ENCODE measurements around the gene PRDM9.
"Not testable (repeated sequence)": the region's sequence is repeated elsewhere in the genome, so short reads cannot be mapped to it uniquely, and the experiment has no call there.

The PRDM9 gene

DNA sequence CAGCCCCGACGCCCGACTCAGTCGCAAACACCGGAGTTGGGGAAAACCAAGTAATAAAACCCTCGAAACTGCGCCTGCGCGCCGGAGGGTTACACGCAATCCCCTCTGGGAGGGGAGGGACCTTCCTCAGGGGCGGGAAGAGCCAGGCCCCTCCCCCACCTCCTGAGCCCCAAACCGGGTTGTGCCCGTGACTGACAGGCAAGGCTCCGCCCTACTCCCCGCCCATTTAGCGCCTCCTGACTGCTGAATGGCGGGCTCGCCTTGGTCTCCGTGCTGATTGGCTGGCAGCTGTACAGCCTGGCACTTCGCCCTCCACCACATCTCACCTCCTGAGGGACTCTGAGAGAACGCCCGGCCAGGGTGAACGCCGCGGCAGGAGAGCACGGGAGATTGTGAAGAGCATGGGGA is at the start of gene PRDM9:
PRDM9 (plus strand) TSS at position 332 of the 408 bp plus-strand sequence. CDS start 1,425 bp downstream, outside the sequence.
- peak; percentile 78 to 91 for DNase-seq

- DNase-seq, result no peak
Observed at GRCh38 chr5:23457780-23458179, 49.6 kb upstream of the PRDM9 start.

DNA sequence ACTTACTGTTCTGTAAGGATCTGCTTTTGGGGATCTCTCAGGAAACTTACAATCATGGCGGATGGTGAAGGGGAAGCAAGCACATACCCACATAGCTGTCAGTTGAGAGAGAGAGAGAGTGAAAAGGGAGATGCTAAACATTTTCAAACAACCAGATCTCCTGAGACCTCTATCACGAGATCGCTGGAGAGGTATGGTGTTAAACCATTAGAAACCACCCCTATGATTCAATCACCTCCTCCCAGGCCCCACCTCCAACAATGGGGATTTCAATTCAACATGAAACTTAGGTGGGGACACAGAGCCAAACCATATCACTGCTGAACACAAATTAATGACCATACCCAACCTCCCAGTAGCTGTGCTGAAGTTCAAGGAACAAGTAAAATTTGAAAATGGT is 48.2 kb upstream of the PRDM9 start:
- DNase-seq, result no peak

GRCh38 chr5:23461576-23461975 is 45.8 kb upstream of the PRDM9 start:
- no peak for DNase-seq

GRCh38 chr5:23466401-23466912 is 41.0 kb upstream of the PRDM9 start:
- no peak for DNase-seq

- DNase-seq, result no peak
Observed at GRCh38 chr5:23468658-23469057, 38.8 kb upstream of the PRDM9 start.

DNA sequence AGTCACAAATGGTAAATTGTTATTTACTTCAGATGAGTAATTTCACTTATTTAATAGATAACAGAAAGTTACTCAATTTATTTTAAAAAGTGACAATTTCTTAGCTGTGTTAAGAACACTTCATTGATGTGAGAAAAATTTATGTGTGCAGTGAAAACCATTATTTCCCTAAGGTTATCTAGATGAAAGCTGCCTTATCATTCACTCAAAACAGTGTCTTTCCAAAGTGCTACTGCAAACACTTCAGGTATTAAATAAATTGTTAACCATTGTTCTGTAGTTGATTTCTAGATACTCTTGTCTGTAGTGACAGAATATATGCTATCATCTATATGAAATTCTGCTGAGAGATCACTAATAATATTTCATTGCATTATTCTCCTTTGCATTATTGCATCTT is 33.5 kb upstream of the PRDM9 start:
- no peak for DNase-seq

- no peak for DNase-seq
Observed at GRCh38 chr5:23474315-23474714, 33.1 kb upstream of the PRDM9 start.

DNA sequence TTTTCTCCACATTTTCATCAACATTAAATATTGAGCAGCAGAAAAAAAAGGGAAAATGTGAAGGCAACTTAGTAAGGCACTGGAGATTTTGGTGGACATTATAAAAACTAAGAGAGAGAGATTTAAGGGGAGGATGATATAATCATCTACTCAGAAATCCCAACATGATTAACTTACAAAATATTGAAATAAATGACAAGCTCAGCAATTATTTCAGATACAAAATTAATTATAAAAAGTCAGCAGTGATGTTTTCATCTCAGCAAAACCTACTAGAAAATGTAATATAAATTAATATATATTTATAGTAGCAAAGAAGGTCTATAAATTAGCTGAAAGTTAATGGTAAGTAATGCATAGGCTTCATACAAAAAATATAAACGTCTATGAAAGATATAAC is 30.8 kb upstream of the PRDM9 start:
- no peak for DNase-seq

DNA sequence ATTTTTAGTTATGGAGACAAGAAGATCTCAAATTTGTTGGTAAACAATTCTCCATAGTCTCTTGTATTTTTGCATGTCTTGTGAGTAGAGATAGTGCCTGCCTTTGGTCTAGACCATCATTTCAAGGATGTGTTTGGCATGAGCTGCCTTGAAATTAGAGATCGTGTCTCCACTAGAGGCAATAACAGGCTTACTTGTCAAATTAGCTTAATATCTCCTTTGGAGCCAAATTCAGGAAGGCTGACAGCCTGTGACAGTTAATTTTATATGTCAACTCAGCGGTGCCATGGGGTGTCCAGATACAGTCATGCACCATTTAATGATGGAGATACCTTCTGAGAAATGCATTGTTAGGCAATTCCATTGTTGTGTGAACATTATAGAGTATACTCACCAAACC is 24.8 kb upstream of the PRDM9 start:
- peak in 1 of 2 experiments; percentile 7 for DNase-seq

- DNase-seq, result no peak
Observed at GRCh38 chr5:23483090-23483489, 24.3 kb upstream of the PRDM9 start.

GRCh38 chr5:23484096-23484495 is 23.3 kb upstream of the PRDM9 start:
- no peak for DNase-seq

DNA sequence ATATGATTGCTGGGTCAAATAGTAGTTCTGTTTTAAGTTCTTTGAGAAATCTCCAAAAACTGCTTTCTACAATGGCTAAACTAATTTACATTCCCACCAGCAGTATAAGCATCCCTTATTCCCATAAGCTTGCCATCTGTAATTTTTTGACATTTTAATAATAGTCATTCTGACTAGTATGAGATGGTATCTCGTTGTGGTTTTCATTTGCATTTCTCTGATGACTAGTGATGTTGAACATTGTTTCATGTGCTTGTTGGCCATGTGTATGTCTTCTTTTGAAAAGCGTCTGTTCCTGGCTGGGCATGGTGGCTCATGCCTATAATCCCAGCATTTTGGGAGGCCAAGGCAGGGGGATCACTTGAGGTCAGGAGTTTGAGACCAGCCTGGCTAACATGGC is 21.2 kb upstream of the PRDM9 start:
- not testable (repeated sequence) for DNase-seq

DNA sequence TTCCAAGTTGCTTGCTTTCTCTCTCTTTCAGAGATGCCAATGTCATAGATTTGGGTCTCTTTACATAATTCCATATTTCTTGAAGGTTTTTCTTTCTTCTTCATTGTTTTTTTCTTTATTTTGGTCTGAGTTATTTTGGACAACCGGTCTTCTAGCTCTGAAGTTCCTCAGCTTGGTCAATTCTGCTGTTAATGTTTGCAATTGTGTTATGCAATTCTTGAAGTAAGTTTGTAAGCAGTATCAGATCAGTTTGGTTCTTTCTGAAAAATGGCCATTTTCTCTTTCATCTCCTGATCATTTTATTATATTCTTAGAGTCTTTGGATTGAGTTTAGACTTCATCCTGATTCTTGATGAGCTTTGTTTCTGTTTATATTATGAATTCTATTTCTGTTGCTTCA is 16.4 kb upstream of the PRDM9 start:
- no peak for DNase-seq

DNA sequence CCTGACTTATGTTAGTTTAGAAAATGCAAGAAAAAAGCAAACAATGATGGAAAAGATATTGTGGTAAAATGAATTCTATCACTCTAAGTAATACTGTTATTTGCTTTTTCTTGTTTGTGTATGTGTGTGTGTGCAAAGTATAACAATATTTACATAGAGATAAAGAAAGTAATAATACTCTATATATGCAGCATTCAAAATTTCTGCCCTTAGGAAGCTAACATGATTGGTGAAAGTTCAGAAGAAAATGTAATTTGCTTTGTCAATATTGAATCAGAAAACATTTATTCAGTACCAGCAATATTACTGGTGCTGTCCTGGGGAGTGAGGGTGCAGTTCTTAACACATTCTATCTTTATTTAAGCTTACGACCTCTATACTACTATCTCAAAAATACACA is 12.9 kb upstream of the PRDM9 start:
- DNase-seq, result no peak

DNA sequence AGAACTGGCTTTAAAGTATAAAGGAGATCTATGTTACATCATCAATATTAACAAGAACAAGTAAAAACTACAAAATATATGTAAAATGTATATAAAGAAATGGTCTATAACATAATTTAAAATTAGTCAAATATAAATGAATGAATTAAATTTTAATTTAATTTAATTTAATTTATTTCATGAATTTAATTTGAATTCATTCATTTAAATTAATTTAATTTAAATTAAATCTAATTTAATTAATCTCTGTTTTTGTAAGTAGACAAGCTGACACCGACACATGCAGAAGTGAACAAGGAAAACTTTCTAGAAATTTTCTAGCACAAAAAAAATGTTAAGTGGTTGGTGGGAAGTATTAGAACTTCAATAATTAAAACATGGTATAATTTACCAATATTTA is 10.8 kb upstream of the PRDM9 start:
- no peak for DNase-seq

DNA sequence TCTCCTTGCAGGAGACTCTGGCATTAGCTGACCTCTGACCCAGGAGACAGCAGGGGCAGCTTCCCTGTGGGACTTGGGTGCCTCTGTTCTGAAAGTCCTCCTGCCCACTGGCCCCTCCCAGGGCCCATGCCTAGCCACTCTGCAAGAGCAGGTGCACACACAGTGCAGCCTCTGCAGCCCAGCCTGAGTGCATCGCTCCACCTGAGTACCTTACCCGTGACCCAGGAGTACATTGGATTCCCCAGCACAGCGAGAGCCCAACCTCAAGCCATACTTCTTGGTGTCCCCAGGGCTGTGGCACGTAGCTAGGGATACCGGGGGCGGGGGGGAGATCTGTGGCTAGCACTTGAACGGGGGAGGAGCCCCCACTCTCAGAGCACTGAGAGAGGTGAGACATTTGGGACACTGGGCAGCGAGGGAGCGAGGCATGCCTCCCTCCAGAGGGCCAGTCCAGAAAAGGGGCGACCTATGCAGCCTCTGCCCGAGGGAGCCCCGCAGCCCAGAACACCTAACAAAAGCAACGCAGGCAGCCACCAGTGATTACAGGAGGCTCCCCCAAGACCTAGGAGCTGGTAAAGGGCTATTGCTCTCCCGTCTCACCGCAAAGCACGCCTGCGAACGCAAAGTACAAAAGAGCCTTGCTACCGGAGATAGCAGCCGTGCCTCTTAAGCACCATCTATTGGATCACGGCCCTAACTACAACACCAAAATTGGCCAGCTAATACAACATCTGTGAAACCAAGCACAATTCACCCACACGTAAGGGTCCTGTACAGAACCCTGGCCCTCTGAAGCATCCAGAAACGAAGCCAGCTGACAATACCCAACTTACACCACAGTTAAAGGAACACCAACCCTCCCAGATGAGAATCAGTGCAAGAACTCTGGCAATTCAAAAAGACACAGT is 826 bp upstream of the PRDM9 start:
- DNase-seq, result peak in 1 of 2 experiments; percentile 17

- DNase-seq, result not testable (repeated sequence)
Observed at GRCh38 chr5:23510434-23510833, 3.0 kb downstream of the PRDM9 start.

GRCh38 chr5:23522553-23522952 is 15.1 kb downstream of the PRDM9 start:
- DNase-seq, result no peak

GRCh38 chr5:23523031-23523430 is 15.6 kb downstream of the PRDM9 start:
- no peak for DNase-seq

- DNase-seq, result no peak
Observed at GRCh38 chr5:23523998-23524397, 16.6 kb downstream of the PRDM9 start.

- DNase-seq, result no peak
Observed at GRCh38 chr5:23525751-23526150, 18.3 kb downstream of the PRDM9 start.

GRCh38 chr5:23526616-23527015 is 19.2 kb downstream of the PRDM9 start:
- DNase-seq, result peak; percentile 20 to 43

DNA sequence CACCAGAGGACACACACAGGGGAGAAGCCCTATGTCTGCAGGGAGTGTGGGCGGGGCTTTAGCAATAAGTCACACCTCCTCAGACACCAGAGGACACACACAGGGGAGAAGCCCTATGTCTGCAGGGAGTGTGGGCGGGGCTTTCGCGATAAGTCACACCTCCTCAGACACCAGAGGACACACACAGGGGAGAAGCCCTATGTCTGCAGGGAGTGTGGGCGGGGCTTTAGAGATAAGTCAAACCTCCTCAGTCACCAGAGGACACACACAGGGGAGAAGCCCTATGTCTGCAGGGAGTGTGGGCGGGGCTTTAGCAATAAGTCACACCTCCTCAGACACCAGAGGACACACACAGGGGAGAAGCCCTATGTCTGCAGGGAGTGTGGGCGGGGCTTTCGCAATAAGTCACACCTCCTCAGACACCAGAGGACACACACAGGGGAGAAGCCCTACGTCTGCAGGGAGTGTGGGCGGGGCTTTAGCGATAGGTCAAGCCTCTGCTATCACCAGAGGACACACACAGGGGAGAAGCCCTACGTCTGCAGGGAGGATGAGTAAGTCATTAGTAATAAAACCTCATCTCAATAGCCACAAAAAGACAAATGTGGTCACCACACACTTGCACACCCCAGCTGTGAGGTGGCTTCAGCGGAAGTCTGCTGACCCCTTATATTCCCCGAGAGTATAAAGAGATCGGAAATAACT is 20.0 kb downstream of the PRDM9 start:
- peak; percentile 86 to 92 for DNase-seq
